Transverse colon (tissue), 4 donors: ENCODE results near the gene PRR23E.

ENCODE experiments used
- CTCF ChIP-seq, 5 experiments: fragments of 200-600 bp in 3 of 5; fragments of 450-650 bp in 2 of 5; sonication (generic) in 3 of 5; IDR thresholded peaks; 1 replicate in 2 of 5; 2 replicates in 3 of 5; pipeline ENCODE4 v1.5.1; 2016 to 2017; ENCODE audit warnings: antibody characterized with exemption in 5 of 5, inconsistent platforms in 3 of 5, mild to moderate bottlenecking in 2 of 5, moderate library complexity in 1 of 5
- EP300 ChIP-seq: sonication (generic); formaldehyde crosslinking; IDR thresholded peaks from one replicate; pipeline ENCODE4 v1.6.1; 2017; ENCODE audit warnings: antibody characterized with exemption, low read depth
- POLR2A ChIP-seq: fragments of 450-650 bp; IDR thresholded peaks from one replicate; pipeline ENCODE4 v1.6.1; 2016; ENCODE audit warnings: antibody characterized with exemption, mild to moderate bottlenecking, moderate library complexity
- POLR2AphosphoS5 ChIP-seq, 3 donors: sonication (generic); formaldehyde crosslinking; IDR thresholded peaks; one replicate each; pipeline ENCODE4 v1.6.1; 2016; ENCODE audit warnings: antibody characterized with exemption in 3 of 3

- TF ChIP-seq EP300 (no peak), POLR2A (no peak), CTCF (IDR thresholded peaks at IDR 0.05) (no peak), POLR2AphosphoS5 (IDR thresholded peaks at IDR 0.05) (no peak)
Observed at GRCh38 chr3:127204841-127205582, 12.1 kb downstream of the PRR23E start.
